Fibroblast of mammary gland (primary cell): Measurements from ENCODE around the gene PARD6G.
"Not testable (repeated sequence)": the region's sequence is repeated elsewhere in the genome, so short reads cannot be mapped to it uniquely, and the experiment has no call there.

Experiments
- DNase-seq: peaks from one replicate; pipeline ENCODE4 v3.0.0-alpha.2; 2010; ENCODE audit warnings: low read depth
- H3K4me3 ChIP-seq: 2 replicates; pipeline ENCODE4 v1.5.1; 2011; ENCODE audit warnings: low read depth, mild to moderate bottlenecking, low read length, moderate library complexity; ENCODE audit not compliant: control insufficient read depth
- CTCF ChIP-seq: conservative IDR thresholded peaks from 2 replicates; pipeline ENCODE4 v1.5.1; 2011; ENCODE audit warnings: low read depth, low read length, inconsistent platforms; ENCODE audit not compliant: control insufficient read depth, insufficient read depth

The PARD6G gene

GRCh38 chr18:80228051-80228848 lies 19.1 kb downstream of the PARD6G start:
- TF ChIP-seq CTCF: no peak
- DNase-seq: no peak
- H3K4me3 ChIP-seq: no peak overlapping the region

DNA sequence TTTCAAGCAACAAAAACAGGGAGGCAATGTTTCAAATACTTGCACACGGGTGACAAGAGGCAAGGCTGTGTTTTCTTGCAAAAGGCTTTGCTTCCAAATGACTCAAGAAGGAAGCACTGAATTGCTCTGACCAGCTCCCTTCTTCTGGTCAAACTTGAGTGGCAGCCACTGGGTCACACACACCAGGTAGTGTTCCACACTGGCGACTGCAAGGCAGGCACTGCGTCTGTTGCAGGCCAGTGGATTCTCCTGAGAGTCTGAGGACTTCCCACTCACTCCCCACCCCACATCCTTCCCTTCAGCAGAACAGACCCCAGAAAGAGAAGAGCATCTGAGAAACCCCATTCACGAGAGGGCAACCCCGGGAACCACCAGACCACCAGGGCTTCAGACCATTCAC lies 19.8 kb downstream of the PARD6G start:
- DNase-seq: no peak
- no peak for TF ChIP-seq CTCF

DNA sequence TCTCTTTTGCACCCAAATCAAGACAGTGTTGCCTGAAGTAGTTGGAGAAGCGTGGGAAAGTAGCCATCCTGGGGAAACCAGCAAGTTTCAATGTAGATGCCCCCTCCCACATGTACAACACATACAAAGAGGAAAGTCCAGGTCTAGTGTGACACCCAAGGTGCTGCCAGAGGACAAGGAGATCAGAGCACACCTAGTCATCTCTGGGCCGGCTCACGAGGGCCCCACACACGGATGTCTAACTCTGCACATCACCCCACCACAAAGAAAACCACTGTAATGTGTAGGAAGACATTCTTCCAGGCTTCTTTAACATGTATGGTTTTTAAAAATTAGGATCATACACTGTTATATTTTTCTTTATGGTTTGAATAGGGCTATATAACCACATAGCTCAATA lies 21.6 kb downstream of the PARD6G start:
- no peak overlapping the region for H3K4me3 ChIP-seq
- DNase-seq: no peak
- no peak for TF ChIP-seq CTCF

More for the DNA sequence above, 19.8 kb downstream of the PARD6G start:
- H3K4me3 ChIP-seq: no peak overlapping the region

- no peak for TF ChIP-seq CTCF
- no peak for DNase-seq
- no peak overlapping the region for H3K4me3 ChIP-seq
These were observed 23.6 kb downstream of the PARD6G start for GRCh38 chr18:80223581-80224148.

DNA sequence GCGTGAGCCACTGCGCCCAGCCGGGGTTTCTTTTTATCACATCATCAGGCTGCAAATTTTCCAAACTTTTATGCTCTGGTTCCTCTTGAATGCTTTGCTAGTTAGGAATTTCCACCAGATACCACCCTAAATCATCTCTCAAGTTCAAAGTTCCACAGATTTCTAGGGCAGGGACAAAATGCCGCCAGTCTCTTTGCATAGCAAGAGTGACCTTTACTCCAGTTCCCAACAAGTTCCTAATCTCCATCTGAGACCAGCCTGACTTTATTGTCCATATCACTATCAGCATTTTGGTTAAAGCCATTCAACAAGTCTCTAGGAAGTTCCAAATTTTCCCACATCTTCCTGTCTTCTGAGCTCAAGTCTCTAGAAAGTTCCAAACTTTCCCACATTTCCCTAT lies 27.8 kb downstream of the PARD6G start:
- H3K4me3 ChIP-seq, DNase-seq: not testable (repeated sequence)

DNA sequence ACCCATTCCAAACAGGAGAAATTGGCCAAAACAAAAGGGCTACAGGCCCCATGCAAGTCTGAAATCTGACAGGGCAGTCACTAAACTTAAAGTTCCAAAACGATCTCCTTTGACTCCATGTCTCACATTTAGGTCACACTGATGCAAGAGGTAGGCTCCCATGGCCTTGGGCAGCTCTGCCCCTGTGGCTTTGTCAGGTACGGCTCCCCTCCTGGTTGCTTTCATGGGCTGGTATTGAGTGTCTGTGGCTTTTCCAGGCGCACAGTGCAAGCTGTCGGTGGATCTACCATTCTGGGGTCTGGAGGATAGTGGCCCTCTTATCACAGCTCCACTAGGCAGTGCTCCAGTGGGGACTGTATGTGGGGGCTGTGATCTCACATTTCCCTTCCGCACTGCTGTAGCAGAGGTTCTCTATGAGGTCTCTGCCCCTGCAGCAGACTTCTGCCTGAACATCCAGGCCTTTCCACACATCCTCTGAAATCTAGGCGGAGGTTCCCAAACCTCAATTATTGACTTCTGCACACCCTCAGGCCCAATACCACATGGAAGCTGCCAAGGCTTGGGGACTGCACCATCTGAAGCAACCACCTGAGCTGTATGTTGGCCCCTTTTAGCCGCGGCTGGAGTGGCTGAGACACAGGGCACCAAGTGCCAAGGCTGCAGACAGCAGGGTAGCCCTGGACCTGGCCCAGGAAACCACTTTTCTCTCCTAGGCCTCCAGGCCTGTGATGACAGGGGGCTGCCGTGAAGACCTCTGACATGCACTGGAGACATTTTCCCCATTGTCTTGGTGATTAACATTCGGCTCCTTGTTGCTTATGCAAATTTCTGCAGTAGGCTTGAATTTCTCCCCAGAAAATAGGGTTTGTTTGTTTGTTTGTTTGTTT lies 28.7 kb downstream of the PARD6G start:
- DNase-seq: no peak
- no peak overlapping the region for H3K4me3 ChIP-seq
- no peak for TF ChIP-seq CTCF

GRCh38 chr18:80213182-80213581 lies 34.1 kb downstream of the PARD6G start:
- DNase-seq: no peak
- no peak overlapping the region for H3K4me3 ChIP-seq
- no peak for TF ChIP-seq CTCF
